Measurements from ENCODE around the gene ELP2.

GRCh38 chr18:36211612-36212065 lies 81.9 kb downstream of the ELP2 start:
- no peak for TF ChIP-seq POLR2A (IDR thresholded peaks at IDR 0.05)
- TF ChIP-seq, protein P1, sequence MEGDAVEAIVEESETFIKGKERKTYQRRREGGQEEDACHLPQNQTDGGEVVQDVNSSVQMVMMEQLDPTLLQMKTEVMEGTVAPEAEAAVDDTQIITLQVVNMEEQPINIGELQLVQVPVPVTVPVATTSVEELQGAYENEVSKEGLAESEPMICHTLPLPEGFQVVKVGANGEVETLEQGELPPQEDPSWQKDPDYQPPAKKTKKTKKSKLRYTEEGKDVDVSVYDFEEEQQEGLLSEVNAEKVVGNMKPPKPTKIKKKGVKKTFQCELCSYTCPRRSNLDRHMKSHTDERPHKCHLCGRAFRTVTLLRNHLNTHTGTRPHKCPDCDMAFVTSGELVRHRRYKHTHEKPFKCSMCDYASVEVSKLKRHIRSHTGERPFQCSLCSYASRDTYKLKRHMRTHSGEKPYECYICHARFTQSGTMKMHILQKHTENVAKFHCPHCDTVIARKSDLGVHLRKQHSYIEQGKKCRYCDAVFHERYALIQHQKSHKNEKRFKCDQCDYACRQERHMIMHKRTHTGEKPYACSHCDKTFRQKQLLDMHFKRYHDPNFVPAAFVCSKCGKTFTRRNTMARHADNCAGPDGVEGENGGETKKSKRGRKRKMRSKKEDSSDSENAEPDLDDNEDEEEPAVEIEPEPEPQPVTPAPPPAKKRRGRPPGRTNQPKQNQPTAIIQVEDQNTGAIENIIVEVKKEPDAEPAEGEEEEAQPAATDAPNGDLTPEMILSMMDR (IDR thresholded peaks at IDR 0.05) = no peak

Data from suprapubic skin (tissue), 3 donors.